ENCODE measurements around the gene GAB3. TPM values are rescaled to one million over a fixed set of nuclear protein-coding genes. Genes with fewer than 3 reads are reported as not detected.

Gene GAB3
- total RNA-seq, 4 donors from 2014 or later = 2.9 to 5.5 (median 5.1) TPM

- H3K36me3 ChIP-seq = no peaks in the 10 kb centered on the region
- no peak overlapping the region for H3K4me3 ChIP-seq
- ATAC-seq = no peak
- no peaks in the 10 kb centered on the region for H3K27me3 ChIP-seq
- 79 to 82% methylated on average over 5 to 6 of the region's 7 CpGs for WGBS, 2 donors (ENCODE audit: low coverage in 1 of 2)
- no peak for TF ChIP-seq EP300 (IDR thresholded peaks at IDR 0.05)
- no peak overlapping the region for H3K27ac ChIP-seq
- no peaks in the 10 kb centered on the region for H3K9me3 ChIP-seq
- no peaks in the 10 kb centered on the region for H3K4me1 ChIP-seq
These were observed 42.4 kb upstream of the GAB3 start for GRCh38 chrX:154793084-154793795.

- TF ChIP-seq POLR2A (IDR thresholded peaks at IDR 0.05) = no peak
- TF ChIP-seq CTCF (IDR thresholded peaks at IDR 0.05) = no peak
- TF ChIP-seq EP300 (IDR thresholded peaks at IDR 0.05) = no peak
- TF ChIP-seq POLR2AphosphoS5 (IDR thresholded peaks at IDR 0.05) = no peak
- 72 to 87% methylated on average over 2 to 3 of the region's 8 CpGs for WGBS, 2 donors (ENCODE audit: low coverage in 1 of 2)
- Histone ChIP-seq H3K4me1 (no peaks in the 10 kb centered on the region), H3K36me3 (peaks cover 0 to 4% of the 10 kb centered on the region in 2 donors), H3K4me3 (no peak overlapping the region), H3K9me3 (no peaks in the 10 kb centered on the region), H3K27ac (no peak overlapping the region), H3K27me3 (no peaks in the 10 kb centered on the region)
- ATAC-seq = no peak
These were observed 41.1 kb upstream of the GAB3 start for GRCh38 chrX:154791939-154792338.

- Histone ChIP-seq H3K27ac (no peak overlapping the region), H3K4me1 (no peaks in the 10 kb centered on the region), H3K9me3 (no peaks in the 10 kb centered on the region), H3K4me3 (no peak overlapping the region), H3K27me3 (no peaks in the 10 kb centered on the region), H3K36me3 (peaks cover 0 to 4% of the 10 kb centered on the region in 2 donors)
- TF ChIP-seq EP300 (IDR thresholded peaks at IDR 0.05) = no peak
- TF ChIP-seq POLR2AphosphoS5 (IDR thresholded peaks at IDR 0.05) = no peak
- no peak for TF ChIP-seq POLR2A (IDR thresholded peaks at IDR 0.05)
- no peak for ATAC-seq
- 100% methylated on average over 1 to 2 of the region's 4 CpGs for whole genome bisulfite sequencing, 2 donors (ENCODE audit: low coverage in 1 of 2)
These were observed 40.6 kb upstream of the GAB3 start for GRCh38 chrX:154791467-154791866.

GRCh38 chrX:154785716-154786115 is 34.8 kb upstream of the GAB3 start:
- ATAC-seq = no peak
- H3K4me3 ChIP-seq = no peak overlapping the region
- TF ChIP-seq POLR2AphosphoS5 (IDR thresholded peaks at IDR 0.05) (no peak), EP300 (IDR thresholded peaks at IDR 0.05) (no peak), POLR2A (IDR thresholded peaks at IDR 0.05) (no peak), CTCF (IDR thresholded peaks at IDR 0.05) (no peak)
- WGBS, 2 donors (ENCODE audit: low coverage in 1 of 2) = 80 to 83% methylated on average over 1 to 4 of the region's 6 CpGs
- no peaks in the 10 kb centered on the region for H3K27me3 ChIP-seq
- no peaks in the 10 kb centered on the region for H3K9me3 ChIP-seq
- no peak overlapping the region for H3K27ac ChIP-seq
- peaks cover 0 to 30% of the 10 kb centered on the region in 2 donors for H3K36me3 ChIP-seq
- H3K4me1 ChIP-seq = no peaks in the 10 kb centered on the region

- Histone ChIP-seq H3K4me3 (no peak overlapping the region), H3K36me3 (peaks cover 0 to 33% of the 10 kb centered on the region in 2 donors), H3K27me3 (no peaks in the 10 kb centered on the region), H3K27ac (no peak overlapping the region), H3K4me1 (no peaks in the 10 kb centered on the region), H3K9me3 (no peaks in the 10 kb centered on the region)
- no peak for TF ChIP-seq CTCF (IDR thresholded peaks at IDR 0.05)
- TF ChIP-seq EP300 (IDR thresholded peaks at IDR 0.05) = no peak
- no peak for TF ChIP-seq POLR2A (IDR thresholded peaks at IDR 0.05)
- TF ChIP-seq POLR2AphosphoS5 (IDR thresholded peaks at IDR 0.05) = no peak
- no peak for ATAC-seq
- 73 to 84% methylated on average over 6 to 8 of the region's 13 CpGs for WGBS, 2 donors (ENCODE audit: low coverage in 1 of 2)
These were observed 33.5 kb upstream of the GAB3 start for GRCh38 chrX:154784149-154784995.

Data from gastroesophageal sphincter (tissue), 4 donors.